NCI-H1436 (cell line): ENCODE results near the gene SPACDR.

Source experiments
- DNase-seq: peaks from one replicate; lab custom pipeline; 2025; lab: John Stamatoyannopoulos, UW

The SPACDR gene

GRCh38 chr7:100411101-100411500 lies 53.0 kb downstream of the SPACDR start:
- no peak for DNase-seq

DNA sequence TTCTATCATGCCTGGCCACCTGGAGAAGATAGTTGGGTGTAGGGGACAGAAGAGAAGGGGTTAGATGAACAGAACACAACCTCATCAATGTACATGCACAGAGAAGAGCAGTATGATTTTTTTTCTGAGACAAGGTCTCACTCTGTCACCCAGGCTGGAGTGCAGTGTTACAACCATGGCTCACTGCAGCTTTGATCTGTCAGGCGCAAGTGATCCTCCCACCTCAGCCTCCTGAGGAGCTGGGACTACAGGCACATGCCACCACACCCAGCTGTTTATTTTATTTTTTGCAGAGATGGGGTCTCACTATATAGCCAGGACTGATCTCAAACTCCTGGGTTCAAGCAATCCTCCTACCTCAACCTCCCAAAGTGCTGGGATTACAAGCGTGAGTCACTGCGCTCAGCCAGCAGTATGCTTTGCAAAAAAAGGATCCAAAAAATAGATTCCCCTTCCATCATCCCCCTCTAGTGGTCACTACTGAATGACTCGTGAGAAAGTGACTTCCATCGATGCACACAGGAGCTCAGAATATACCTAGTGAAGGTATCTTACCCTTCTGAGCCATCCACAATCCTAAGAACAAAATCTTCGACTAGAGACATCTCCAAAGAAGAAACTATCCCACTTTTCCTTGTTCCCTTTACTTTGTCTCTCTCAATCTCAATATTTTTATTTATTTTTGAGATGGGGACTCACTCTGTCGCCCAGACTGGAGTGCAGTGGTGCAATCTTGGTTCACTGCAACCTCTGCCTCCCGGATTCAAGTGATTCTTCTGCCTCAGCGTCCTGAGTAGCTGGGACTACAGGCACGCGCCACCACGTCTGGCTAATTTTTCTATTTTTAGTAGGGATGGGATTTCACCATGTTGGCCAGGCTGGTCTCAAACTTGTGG lies 56.5 kb downstream of the SPACDR start:
- peak; percentile 37 for DNase-seq

DNA sequence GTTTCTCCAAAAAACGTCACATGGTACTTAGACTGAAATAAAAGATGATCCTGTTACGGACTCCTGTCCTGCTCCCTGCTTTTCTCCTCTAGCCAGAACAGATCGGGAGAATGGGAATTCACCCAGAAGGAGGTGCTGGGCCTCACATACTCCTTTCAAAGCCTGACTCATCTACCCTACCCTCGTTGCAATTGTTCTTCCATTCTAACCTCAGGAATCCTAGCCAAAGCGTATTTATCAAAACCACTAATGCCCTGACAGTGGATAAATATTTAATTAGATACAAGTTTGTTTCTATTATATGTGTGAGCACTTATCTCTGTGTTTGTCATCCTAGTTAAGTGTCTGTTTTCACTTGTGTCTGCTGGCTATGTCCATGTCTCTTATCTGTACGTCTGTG lies 57.3 kb downstream of the SPACDR start:
- DNase-seq: no peak
